H1 (cell line): Measurements from ENCODE around the gene PDHX.

ENCODE experiments used
- CHD2 ChIP-seq: IDR thresholded peaks from 2 replicates; pipeline ENCODE4 v1.6.1; 2012; ENCODE audit warnings: low read length, improper control_type of control experiment
- EZH2 ChIP-seq: fragments of 200-600 bp; sonication (generic); IDR thresholded peaks from 2 replicates; pipeline ENCODE4 v1.7.1; 2012; ENCODE audit warnings: low read depth, mild to moderate bottlenecking, moderate library complexity, low read length, inconsistent platforms; ENCODE audit not compliant: severe bottlenecking
- KDM5A ChIP-seq: fragments of 200-600 bp; IDR thresholded peaks from 2 replicates; pipeline ENCODE4 v1.7.1; 2012; ENCODE audit warnings: mild to moderate bottlenecking, low read length, inconsistent platforms, mixed read lengths
- RNF2 ChIP-seq: fragments of 200-900, 300-1000 bp; sonication (generic); IDR thresholded peaks from 2 replicates; pipeline ENCODE4 v1.7.1; 2016; ENCODE audit warnings: borderline replicate concordance, low read depth, mild to moderate bottlenecking, antibody characterized with exemption, low read length; ENCODE audit not compliant: poor library complexity, severe bottlenecking; ENCODE audit errors: missing control alignments
- TF ChIP-seq, protein P1 (sequence below): IDR thresholded peaks from 2 replicates; pipeline ENCODE4 v1.6.1; 2011; ENCODE audit warnings: low read depth, mild to moderate bottlenecking, low read length; ENCODE audit not compliant: insufficient read depth
- TF ChIP-seq, protein P2 (sequence below), 3 experiments: IDR thresholded peaks; 1 replicate in 2 of 3; 2 replicates in 1 of 3; pipeline versions ENCODE4 v1.5.1 to v1.6.1; 2011; ENCODE audit warnings: low read length in 3 of 3, mild to moderate bottlenecking in 3 of 3, inconsistent platforms in 2 of 3, low read depth in 1 of 3, moderate library complexity in 1 of 3; ENCODE audit not compliant: insufficient read depth in 1 of 3; ENCODE audit errors: control extremely low read depth in 1 of 3

DNA sequence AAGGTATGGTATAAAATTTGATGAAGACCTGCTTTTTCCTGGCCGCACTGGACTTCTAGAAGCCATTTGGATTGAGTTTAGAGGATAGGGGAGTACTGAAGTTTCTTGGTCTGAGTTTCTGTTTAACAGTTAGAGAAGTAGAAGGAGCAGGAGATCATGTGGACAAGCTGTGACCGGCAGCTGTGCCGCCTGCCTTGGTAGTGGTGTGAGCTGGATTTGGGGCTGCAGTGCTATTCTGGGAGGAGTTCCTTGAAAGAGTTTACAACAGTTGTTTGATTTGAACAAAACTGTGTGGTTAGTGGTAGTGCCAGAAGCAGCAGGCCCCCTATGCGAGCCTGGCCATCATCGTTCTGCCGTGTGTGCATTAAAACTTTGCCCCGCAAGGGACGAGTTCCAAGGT, 105.2 kb downstream of the PDHX start:
- TF ChIP-seq KDM5A: no peak
- TF ChIP-seq EZH2: no peak
- TF ChIP-seq, protein P1, sequence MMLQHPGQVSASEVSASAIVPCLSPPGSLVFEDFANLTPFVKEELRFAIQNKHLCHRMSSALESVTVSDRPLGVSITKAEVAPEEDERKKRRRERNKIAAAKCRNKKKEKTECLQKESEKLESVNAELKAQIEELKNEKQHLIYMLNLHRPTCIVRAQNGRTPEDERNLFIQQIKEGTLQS: no peak
- TF ChIP-seq CHD2: no peak
- TF ChIP-seq RNF2: no peak
- TF ChIP-seq, protein P2, sequence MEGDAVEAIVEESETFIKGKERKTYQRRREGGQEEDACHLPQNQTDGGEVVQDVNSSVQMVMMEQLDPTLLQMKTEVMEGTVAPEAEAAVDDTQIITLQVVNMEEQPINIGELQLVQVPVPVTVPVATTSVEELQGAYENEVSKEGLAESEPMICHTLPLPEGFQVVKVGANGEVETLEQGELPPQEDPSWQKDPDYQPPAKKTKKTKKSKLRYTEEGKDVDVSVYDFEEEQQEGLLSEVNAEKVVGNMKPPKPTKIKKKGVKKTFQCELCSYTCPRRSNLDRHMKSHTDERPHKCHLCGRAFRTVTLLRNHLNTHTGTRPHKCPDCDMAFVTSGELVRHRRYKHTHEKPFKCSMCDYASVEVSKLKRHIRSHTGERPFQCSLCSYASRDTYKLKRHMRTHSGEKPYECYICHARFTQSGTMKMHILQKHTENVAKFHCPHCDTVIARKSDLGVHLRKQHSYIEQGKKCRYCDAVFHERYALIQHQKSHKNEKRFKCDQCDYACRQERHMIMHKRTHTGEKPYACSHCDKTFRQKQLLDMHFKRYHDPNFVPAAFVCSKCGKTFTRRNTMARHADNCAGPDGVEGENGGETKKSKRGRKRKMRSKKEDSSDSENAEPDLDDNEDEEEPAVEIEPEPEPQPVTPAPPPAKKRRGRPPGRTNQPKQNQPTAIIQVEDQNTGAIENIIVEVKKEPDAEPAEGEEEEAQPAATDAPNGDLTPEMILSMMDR (IDR thresholded peaks at IDR 0.05; ENCODE audit: control extremely low read depth in 1 of 3, insufficient read depth in 1 of 3, low read depth in 1 of 3, low read length in 3 of 3): no peak
